ENCODE data around the gene ZMYM1. TPM values are rescaled to one million over a fixed set of nuclear protein-coding genes. Genes with fewer than 3 reads are reported as not detected.

ZMYM1 gene
- total and polyA plus RNA-seq, 2 of the 8 experiments (the other 6 are each of a cell fraction or from before 2014, with no cell fraction given): 10.0 to 41.3 TPM

DNA sequence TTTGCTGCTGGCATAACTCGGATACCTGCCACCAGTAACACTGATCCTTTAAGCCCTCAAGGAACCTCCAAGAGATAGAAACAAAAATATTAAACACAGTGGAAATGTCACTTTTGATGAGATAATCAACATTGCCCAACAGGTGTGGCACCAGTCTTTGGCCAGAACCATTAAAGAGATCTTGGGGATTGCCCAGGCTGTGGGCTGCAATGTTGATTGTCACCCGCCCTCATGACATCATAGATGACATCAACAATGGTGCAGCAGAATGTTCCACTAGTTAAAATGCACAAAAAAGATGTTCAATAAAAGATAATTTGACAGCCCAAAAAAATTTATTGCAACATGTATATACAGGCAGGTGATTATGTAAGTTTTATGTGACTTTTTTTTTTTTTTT, 20.2 kb upstream of the ZMYM1 start:
- DNase-seq (ENCODE audit: low read depth in 1 of 2, low spot score in 2 of 2) (no peak), FAIRE-seq (no peak)
- WGBS, 2 experiments (ENCODE audit: extremely low coverage in 1 of 2, insufficient coverage in 1 of 2, insufficient read length in 1 of 2, insufficient replicate concordance in 2 of 2, low coverage in 1 of 2, low lambda C conversion rate in 2 of 2, missing lambda C conversion rate in 1 of 2): 85% methylated on average over 2 of the region's 2 CpGs; no CpG with 5 or more reads in 1 of the 2 experiments

More for the DNA sequence above, 20.2 kb upstream of the ZMYM1 start:
- Histone ChIP-seq H2BK15ac (ENCODE audit: low read length) (no peak overlapping the region), H3K18ac (ENCODE audit: extremely low read depth, low read length) (no peak overlapping the region), H3K56ac (replicated peaks; ENCODE audit: insufficient read length, low read depth, low read length) (no peak overlapping the region), H3K27ac (ENCODE audit: low read depth, low read length) (no peak overlapping the region), H3K4me3 (ENCODE audit: extremely low read depth in 1 of 4, insufficient read depth in 2 of 4, low read depth in 3 of 4, low read length in 4 of 4) (no peak overlapping the region), H4K8ac (ENCODE audit: extremely low read depth, insufficient read depth, low read length) (no peak overlapping the region), H2BK120ac (replicated peaks; ENCODE audit: low read depth, low read length) (no peak overlapping the region), H3K23ac (ENCODE audit: insufficient read length) (no peak overlapping the region), H3K27me3 (replicated peaks in 1 of 4; ENCODE audit: control insufficient read depth in 3 of 4, extremely low read depth in 1 of 4, insufficient read depth in 3 of 4, low read length in 3 of 4) (no peaks in the 10 kb centered on the region), H3K9ac (replicated peaks in 1 of 4; ENCODE audit: extremely low read depth in 1 of 4, low read depth in 3 of 4, low read length in 3 of 4) (no peak overlapping the region), H3K4me1 (replicated peaks in 1 of 4; ENCODE audit: control insufficient read depth in 3 of 4, insufficient read depth in 4 of 4, low read length in 3 of 4) (no peaks in the 10 kb centered on the region), H3K4me2 (ENCODE audit: insufficient read depth in 1 of 2, low read depth in 2 of 2, low read length in 2 of 2) (no peak overlapping the region), H4K20me1 (replicated peaks in 1 of 2; ENCODE audit: control insufficient read depth in 1 of 2, insufficient read depth in 2 of 2, low read length in 2 of 2) (no peaks in the 10 kb centered on the region), H2AK5ac (ENCODE audit: low read depth, low read length) (no peak overlapping the region), H3K9me3 (ENCODE audit: insufficient read depth in 2 of 2, low read depth in 1 of 2, low read length in 1 of 2) (peaks cover 7 to 11% of the 10 kb centered on the region in 2 experiments; a peak in 3 of 4 replicates), H3K79me2 (ENCODE audit: control insufficient read depth in 1 of 2, insufficient read depth in 2 of 2, low read length in 2 of 2) (no peaks in the 10 kb centered on the region), H3K23me2 (ENCODE audit: low read depth, low read length) (no peaks in the 10 kb centered on the region), H3K36me3 (ENCODE audit: control insufficient read depth in 2 of 4, insufficient read depth in 4 of 4, low read length in 3 of 4) (no peaks in the 10 kb centered on the region), H3K79me1 (ENCODE audit: low read depth, low read length) (no peaks in the 10 kb centered on the region), H4K5ac (ENCODE audit: insufficient read length, low read depth, low read length) (no peak overlapping the region), H4K91ac (replicated peaks; ENCODE audit: insufficient read length, low read length) (no peak overlapping the region), H3K14ac (ENCODE audit: insufficient read length) (no peak overlapping the region), H2AFZ (ENCODE audit: low read length) (no peak overlapping the region), H2BK20ac (ENCODE audit: low read length) (no peak overlapping the region), H2BK5ac (ENCODE audit: low read depth, low read length) (no peak overlapping the region), H3K4ac (replicated peaks; ENCODE audit: insufficient read length, low read depth, low read length) (no peak overlapping the region), H2BK12ac (ENCODE audit: low read depth, low read length) (no peak overlapping the region)
- CTCF ChIA-PET (ENCODE audit: partially characterized antibody): no interaction called here
- POLR2A ChIA-PET (ENCODE audit: partially characterized antibody): no interaction called here
- TF ChIP-seq, protein P1, sequence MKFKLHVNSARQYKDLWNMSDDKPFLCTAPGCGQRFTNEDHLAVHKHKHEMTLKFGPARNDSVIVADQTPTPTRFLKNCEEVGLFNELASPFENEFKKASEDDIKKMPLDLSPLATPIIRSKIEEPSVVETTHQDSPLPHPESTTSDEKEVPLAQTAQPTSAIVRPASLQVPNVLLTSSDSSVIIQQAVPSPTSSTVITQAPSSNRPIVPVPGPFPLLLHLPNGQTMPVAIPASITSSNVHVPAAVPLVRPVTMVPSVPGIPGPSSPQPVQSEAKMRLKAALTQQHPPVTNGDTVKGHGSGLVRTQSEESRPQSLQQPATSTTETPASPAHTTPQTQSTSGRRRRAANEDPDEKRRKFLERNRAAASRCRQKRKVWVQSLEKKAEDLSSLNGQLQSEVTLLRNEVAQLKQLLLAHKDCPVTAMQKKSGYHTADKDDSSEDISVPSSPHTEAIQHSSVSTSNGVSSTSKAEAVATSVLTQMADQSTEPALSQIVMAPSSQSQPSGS (IDR thresholded peaks at IDR 0.05; ENCODE audit: low read length): no peak
- TF ChIP-seq CBX5 (IDR thresholded peaks at IDR 0.05; ENCODE audit: low read depth, low read length): no peak
- no peak for TF ChIP-seq RXRA (IDR thresholded peaks at IDR 0.05; ENCODE audit: insufficient read depth, low read depth, low read length)
